ENCODE results near the gene TP53BP2. TPM values are rescaled to one million over a fixed set of nuclear protein-coding genes. Genes with fewer than 3 reads are reported as not detected.

TP53BP2 gene
- total and polyA plus RNA-seq, 10 donors = 5.2 to 50.7 (median 39.5) TPM

- intact Hi-C loops (cut with DNase I; ENCODE audit: low total_unique reads) = no loop called here
- WGBS, 5 donors = 94 to 98% (median 97%) methylated on average over 6 of the region's 6 CpGs
- Histone ChIP-seq H3K4me3 (no peak overlapping the region), H3K9me3 (no peaks in the 10 kb centered on the region), H3K4me1 (peaks cover 0 to 36% (median 12%) of the 10 kb centered on the region in 6 donors), H3K36me3 (peaks cover 2 to 100% (median 74%) of the 10 kb centered on the region in 6 donors), H3K27me3 (replicated peaks in 1 of 7) (no peaks in the 10 kb centered on the region), H3K27ac (no peak overlapping the region)
- no peak for DNase-seq
- TF ChIP-seq, protein P1, sequence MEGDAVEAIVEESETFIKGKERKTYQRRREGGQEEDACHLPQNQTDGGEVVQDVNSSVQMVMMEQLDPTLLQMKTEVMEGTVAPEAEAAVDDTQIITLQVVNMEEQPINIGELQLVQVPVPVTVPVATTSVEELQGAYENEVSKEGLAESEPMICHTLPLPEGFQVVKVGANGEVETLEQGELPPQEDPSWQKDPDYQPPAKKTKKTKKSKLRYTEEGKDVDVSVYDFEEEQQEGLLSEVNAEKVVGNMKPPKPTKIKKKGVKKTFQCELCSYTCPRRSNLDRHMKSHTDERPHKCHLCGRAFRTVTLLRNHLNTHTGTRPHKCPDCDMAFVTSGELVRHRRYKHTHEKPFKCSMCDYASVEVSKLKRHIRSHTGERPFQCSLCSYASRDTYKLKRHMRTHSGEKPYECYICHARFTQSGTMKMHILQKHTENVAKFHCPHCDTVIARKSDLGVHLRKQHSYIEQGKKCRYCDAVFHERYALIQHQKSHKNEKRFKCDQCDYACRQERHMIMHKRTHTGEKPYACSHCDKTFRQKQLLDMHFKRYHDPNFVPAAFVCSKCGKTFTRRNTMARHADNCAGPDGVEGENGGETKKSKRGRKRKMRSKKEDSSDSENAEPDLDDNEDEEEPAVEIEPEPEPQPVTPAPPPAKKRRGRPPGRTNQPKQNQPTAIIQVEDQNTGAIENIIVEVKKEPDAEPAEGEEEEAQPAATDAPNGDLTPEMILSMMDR (IDR thresholded peaks at IDR 0.05 in 8 of 11, conservative IDR thresholded peaks at IDR 0.05 in 3 of 11) = no peak
- no peak for TF ChIP-seq POLR2AphosphoS5 (IDR thresholded peaks at IDR 0.05)
- no peak for TF ChIP-seq POLR2A (IDR thresholded peaks at IDR 0.05)
Measured at GRCh38 chr1:223774134-223774814, 71.5 kb downstream of the TP53BP2 start.

DNA sequence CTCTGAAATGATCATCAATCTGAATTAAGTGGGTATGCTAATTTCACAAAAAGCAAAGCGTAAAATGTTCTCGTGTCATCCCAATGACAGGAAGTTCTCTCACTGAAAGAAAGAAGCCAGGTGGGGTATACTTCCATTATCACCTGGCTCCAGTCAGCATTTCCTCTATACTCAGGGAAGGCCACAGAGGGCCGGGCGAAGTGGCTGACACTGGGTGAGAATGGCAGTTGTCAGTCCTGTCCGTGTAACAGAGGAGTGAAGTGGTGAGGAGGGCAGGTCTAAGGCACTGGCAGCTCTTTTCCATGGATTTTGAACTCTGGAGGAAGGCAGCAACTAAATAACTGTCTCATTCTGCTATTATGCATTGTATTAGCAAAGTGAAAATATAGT is 73.0 kb downstream of the TP53BP2 start:
- intact Hi-C loops (cut with DNase I; ENCODE audit: low total_unique reads) = no loop called here

GRCh38 chr1:223771814-223772770 is 73.7 kb downstream of the TP53BP2 start:
- Histone ChIP-seq H3K36me3 (peaks cover 2 to 84% (median 57%) of the 10 kb centered on the region in 6 donors), H3K9me3 (no peaks in the 10 kb centered on the region), H3K27me3 (replicated peaks in 1 of 7) (no peaks in the 10 kb centered on the region), H3K27ac (peak overlapping the region in 7 of 8 donors; percentile 0 to 67 (median 45)), H3K4me1 (peaks cover 0 to 36% (median 12%) of the 10 kb centered on the region in 6 donors), H3K4me3 (no peak overlapping the region)
- DNase-seq = no peak
- WGBS, 5 donors = 51 to 64% (median 59%) methylated on average over 16 of the region's 16 CpGs
- intact Hi-C loops (cut with DNase I; ENCODE audit: low total_unique reads) = no loop called here
- TF ChIP-seq POLR2AphosphoS5 (IDR thresholded peaks at IDR 0.05) (no peak), POLR2A (IDR thresholded peaks at IDR 0.05) (no peak)
- TF ChIP-seq, protein P1 (IDR thresholded peaks at IDR 0.05 in 8 of 11, conservative IDR thresholded peaks at IDR 0.05 in 3 of 11) = no peak

More for the DNA sequence above, 73.0 kb downstream of the TP53BP2 start:
- Histone ChIP-seq H3K36me3 (peaks cover 2 to 91% (median 64%) of the 10 kb centered on the region in 6 donors), H3K9me3 (no peaks in the 10 kb centered on the region), H3K4me3 (no peak overlapping the region), H3K27ac (peak overlapping the region in 4 of 8 donors; percentile 45 to 67 (median 49)), H3K4me1 (peaks cover 0 to 36% (median 12%) of the 10 kb centered on the region in 6 donors), H3K27me3 (replicated peaks in 1 of 7) (no peaks in the 10 kb centered on the region)
- DNase-seq = no peak
- TF ChIP-seq POLR2A (IDR thresholded peaks at IDR 0.05) (no peak), POLR2AphosphoS5 (IDR thresholded peaks at IDR 0.05) (no peak)
- TF ChIP-seq, protein P1 (IDR thresholded peaks at IDR 0.05 in 8 of 11, conservative IDR thresholded peaks at IDR 0.05 in 3 of 11) = no peak
- 71 to 88% (median 83%) methylated on average over 5 of the region's 5 CpGs for WGBS, 5 donors
